Choroid plexus epithelial cell (primary cell): ENCODE data around the gene ETS1.

Experiments
- DNase-seq: peaks from one replicate; pipeline ENCODE4 v3.0.0-alpha.2; 2010; ENCODE audit warnings: low read depth
- H3K4me3 ChIP-seq: 2 replicates; pipeline ENCODE4 v1.5.1; 2011; ENCODE audit warnings: low read depth, mild to moderate bottlenecking, control low read depth, low read length, moderate library complexity
- TF ChIP-seq, protein P1 (sequence below): conservative IDR thresholded peaks from 2 replicates; pipeline ENCODE4 v1.5.1; 2011; ENCODE audit warnings: low read depth, mild to moderate bottlenecking, control low read depth, inconsistent platforms, low read length, moderate library complexity

ETS1 gene

DNA sequence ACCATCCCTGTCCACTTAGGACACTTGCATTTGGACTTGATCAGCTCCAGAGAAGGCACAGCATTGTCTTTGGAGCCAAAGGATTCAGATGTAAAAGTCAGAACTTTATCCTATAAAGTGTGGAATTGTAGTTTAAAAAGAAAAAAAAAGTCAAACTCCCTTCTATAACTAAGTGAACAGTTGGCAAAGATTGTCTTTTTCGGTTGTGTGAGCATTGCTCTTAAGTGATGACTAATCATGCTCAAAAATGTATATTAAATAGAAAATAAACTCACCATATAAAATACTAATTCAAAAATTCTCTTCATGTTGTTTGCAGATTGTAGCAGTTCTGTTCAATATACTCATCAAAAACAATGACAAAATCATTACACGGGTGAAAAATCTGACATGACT lies 93.8 kb downstream of the ETS1 start:
- DNase-seq, result no peak
- H3K4me3 ChIP-seq, result no peak overlapping the region
- TF ChIP-seq, protein P1, sequence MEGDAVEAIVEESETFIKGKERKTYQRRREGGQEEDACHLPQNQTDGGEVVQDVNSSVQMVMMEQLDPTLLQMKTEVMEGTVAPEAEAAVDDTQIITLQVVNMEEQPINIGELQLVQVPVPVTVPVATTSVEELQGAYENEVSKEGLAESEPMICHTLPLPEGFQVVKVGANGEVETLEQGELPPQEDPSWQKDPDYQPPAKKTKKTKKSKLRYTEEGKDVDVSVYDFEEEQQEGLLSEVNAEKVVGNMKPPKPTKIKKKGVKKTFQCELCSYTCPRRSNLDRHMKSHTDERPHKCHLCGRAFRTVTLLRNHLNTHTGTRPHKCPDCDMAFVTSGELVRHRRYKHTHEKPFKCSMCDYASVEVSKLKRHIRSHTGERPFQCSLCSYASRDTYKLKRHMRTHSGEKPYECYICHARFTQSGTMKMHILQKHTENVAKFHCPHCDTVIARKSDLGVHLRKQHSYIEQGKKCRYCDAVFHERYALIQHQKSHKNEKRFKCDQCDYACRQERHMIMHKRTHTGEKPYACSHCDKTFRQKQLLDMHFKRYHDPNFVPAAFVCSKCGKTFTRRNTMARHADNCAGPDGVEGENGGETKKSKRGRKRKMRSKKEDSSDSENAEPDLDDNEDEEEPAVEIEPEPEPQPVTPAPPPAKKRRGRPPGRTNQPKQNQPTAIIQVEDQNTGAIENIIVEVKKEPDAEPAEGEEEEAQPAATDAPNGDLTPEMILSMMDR, result no peak

DNA sequence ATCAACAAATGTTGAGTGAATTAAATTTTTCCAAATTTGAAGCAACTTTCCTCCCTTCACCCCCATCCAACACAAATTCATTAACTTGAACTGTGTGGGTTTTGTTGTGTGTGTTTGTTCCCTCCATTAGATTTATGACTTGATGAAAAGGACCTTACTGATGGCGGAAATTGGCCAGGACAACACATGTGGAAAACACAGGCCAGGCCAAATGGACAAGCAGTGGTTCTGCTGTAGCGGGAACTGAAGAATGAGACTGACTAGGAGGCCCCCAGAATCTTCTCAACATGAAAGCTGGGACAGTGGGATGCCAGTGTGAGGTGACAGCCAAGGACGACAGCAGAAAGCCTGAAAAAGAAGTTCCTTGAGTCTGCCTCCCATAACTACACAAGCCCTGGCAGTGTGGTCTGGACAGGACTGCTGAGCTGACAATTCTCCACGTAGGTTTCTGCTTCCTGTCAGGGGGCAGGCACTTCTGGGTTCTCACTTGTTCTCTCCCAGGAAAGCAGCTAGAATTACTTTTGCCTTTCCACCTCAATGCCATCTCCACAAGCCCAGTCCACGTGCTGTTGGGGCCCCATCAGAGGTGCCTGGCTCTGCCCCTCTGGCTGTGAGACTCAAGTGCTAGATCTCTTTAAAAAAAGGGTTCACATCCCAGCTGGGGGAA lies 94.3 kb downstream of the ETS1 start:
- TF ChIP-seq, protein P1, result no peak
- no peak for DNase-seq
- H3K4me3 ChIP-seq, result no peak overlapping the region

DNA sequence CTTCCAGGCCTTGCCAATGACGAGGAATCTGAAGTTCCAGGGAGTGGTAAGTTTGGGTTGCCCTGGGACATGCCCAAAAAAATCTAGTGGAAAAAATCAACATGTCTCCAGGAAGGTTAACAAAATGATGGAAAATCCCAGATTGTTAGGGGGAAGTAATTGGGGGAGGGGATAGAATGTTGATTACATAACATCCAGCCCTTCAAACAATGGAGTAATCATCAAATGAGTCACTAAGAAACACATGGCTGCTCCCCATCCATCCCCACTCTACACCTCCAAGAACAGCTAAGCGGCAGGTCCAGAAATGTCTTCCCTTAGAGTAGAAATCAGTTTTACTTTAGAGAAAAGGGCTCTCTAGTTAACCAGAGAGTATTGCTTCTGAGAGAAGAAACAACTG lies 94.9 kb downstream of the ETS1 start:
- DNase-seq, result peak; percentile 47
- H3K4me3 ChIP-seq, result no peak overlapping the region
- TF ChIP-seq, protein P1, result no peak

DNA sequence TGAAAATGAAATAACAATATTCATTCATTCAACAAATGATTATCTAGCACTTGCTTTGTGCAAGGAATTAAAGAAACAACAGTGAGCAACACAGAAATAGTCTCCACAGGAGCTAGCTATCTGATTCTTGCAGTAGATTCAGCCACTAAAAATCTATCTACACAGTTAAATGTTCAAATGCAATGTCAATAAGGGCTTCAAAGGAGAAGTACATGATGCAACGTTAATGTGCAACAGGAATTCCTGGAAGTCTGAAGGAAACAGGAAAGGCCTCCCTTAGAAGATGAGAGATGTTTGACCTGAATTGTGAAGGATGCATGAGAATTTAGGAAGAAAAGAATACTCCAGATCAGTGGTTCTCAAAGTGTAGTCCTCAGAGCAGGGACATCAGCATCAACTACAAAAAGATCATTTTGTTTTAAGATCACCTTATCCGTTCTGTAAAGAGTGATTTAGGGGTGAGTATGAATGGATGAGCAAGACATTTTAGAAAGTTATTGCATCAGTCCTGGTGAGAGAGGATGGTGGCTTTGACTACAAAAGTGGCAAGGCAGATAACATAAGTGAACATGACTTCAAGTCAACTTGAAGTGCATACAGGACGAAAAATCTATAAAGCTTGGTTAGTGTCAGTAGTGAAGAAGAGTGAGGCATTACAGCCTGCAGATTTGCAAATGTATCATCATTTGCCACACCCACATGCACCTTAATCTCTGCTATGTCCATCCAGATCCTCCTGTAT lies 96.0 kb downstream of the ETS1 start:
- no peak for DNase-seq
- TF ChIP-seq, protein P1, result no peak
- no peak overlapping the region for H3K4me3 ChIP-seq

DNA sequence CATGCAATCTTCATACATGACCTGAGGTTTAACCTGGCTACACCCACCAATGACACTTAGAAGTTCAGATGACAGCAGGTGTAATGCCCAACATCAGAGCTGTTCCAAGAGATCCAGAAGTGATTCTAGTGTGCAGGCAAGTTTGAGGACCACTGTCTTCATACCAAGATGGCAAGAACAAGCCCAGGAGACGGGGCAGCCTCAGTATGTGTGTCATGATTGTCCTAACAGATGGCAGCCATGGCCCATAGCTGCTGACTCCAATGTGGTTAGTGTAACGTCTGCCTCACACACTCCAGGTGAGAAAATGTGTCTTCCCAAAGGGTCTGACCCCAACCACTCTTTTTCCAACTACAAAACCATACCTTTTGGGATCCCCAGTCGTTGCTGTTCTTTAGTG lies 97.3 kb downstream of the ETS1 start:
- no peak overlapping the region for H3K4me3 ChIP-seq
- TF ChIP-seq, protein P1, result no peak
- DNase-seq, result no peak

DNA sequence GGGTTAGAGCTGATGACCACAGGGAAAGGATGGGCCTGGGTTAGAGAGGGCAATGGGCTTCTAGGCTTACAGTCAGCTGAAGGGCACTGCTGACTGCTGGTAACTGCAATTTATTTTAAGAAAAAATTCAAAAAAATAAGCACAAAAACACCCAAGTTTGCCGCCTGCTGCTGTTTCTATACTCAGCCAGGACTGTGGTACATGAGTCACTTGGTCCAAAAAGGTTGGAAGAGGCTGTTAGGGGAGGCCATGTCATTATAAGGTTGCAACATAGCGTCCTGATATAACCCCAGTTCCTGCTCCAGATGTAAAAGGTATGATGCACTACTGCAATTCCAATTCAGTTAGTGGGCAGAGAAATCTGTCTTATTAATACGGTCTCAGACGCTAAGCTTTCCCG lies 98.9 kb downstream of the ETS1 start:
- peak; percentile 92 for DNase-seq
- TF ChIP-seq, protein P1, result no peak
- H3K4me3 ChIP-seq, result no peak overlapping the region

DNA sequence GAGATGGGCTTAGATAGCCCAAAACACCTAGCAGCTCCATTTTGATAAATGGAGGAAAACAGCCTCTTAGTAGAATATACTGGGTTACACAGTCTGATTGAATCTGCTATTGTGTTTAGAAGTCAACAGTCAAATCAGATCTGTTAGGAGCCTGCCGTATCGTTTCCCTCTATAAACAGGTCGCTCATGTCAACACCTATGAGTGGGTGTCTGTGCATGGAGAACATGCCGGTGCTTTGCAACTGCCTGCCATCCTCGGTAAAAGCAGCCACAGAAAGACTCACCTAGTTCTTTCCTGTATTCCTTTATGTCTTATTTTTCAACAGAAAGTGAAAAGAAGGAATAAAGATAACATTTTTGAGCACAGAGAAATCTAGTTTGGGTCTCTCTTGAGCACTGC lies 99.4 kb downstream of the ETS1 start:
- TF ChIP-seq, protein P1, result no peak
- DNase-seq, result no peak
- no peak overlapping the region for H3K4me3 ChIP-seq
